Glomerular visceral epithelial cell (primary cell): Measurements from ENCODE around the gene ARL14.

Experiments used
- DNase-seq: peaks from one replicate; pipeline ENCODE4 v3.0.0-alpha.2; 2016; ENCODE audit errors: extremely low spot score

Gene ARL14

DNA sequence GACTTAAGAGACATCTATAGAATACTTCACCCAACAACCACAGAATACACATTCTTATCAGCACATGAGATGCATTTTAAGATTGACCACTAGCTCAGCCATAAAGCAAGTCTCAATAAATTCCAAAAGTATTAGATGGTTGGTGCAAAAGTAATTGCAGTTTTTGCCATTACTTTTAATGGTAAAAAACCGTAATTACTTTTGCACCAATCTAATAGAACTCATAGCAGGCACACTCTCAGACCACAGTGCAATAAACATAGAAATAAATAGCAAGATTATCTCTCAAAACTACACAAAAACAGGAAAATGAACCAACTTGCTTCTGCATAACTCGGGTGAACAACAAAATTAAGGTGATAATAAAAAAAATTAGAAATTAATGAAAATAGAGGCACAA is 45.4 kb downstream of the ARL14 start:
- DNase-seq, result no peak

- DNase-seq, result no peak
These were observed 48.4 kb downstream of the ARL14 start for GRCh38 chr3:160725338-160725737.
